ENCODE data around the gene RPS6KA5.
"Not testable (repeated sequence)": the region's sequence is repeated elsewhere in the genome, so short reads cannot be mapped to it uniquely, and the experiment has no call there.

Gene RPS6KA5

DNA sequence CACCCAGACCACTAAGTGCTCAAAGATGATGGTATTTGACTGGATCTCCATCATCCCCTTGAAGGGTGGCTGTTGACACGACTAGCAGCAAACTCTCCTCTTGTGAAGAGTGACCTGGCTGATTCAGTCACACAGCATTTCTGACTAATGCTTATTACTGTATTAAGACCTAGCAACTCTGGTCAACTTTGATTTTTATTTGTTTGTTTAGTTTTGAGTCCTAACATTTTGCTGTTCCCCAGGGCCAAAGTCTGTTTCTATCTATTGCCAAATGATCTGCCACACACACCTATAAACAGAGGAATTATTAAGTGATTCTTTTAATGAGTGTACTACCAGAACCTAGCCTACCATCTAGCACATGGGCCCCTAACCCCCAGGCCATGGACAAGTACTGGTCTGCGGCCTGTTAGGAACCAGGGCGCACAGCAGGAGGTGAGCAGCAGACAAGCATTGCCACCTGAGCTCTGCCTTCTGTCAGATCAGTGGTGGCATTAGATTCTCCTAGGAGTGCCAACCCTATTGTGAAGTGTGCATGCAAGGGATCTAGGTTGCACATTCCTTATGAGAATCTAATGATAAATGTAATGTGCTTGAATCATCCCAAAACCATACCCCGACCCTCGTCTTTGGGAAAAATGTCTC lies 120.0 kb downstream of the RPS6KA5 start:
- POLR2A ChIA-PET = no interaction called here
- Histone ChIP-seq H3K27me3 (replicated peaks in 2 of 5; ENCODE audit: control insufficient read depth in 4 of 5, insufficient read depth in 5 of 5, low read length in 4 of 5) (no peaks in the 10 kb centered on the region), H3K4me3 (ENCODE audit: control insufficient read depth in 1 of 7, extremely low read depth in 1 of 7, insufficient read depth in 4 of 7, low read depth in 2 of 7, low read length in 6 of 7) (no peak overlapping the region), H3K36me3 (ENCODE audit: control insufficient read depth in 4 of 4, insufficient read depth in 4 of 4, low read length in 3 of 4) (peaks cover 10 to 36% (median 21%) of the 10 kb centered on the region in 4 experiments), H3K9me3 (ENCODE audit: control extremely low read depth in 1 of 5, control insufficient read depth in 4 of 5, insufficient read depth in 2 of 5, low read depth in 1 of 5, low read length in 4 of 5) (peaks cover 0 to 25% (median 17%) of the 10 kb centered on the region in 5 experiments), H3K4me1 (ENCODE audit: control extremely low read depth in 1 of 4, control insufficient read depth in 4 of 4, insufficient read depth in 4 of 4, low read length in 3 of 4) (no peaks in the 10 kb centered on the region), H3K27ac (ENCODE audit: insufficient read depth in 1 of 2, low read depth in 1 of 2, low read length in 2 of 2, poor library complexity in 1 of 2, severe bottlenecking in 2 of 2) (no peak overlapping the region)
- CTCF ChIA-PET = no interaction called here
- 100% methylated on average over 4 of the region's 5 CpGs for WGBS (ENCODE audit: insufficient coverage)
- DNase-seq = no peak

- no CpG with 5 or more reads among the region's 4 CpGs for WGBS (ENCODE audit: insufficient coverage)
- DNase-seq = peak in 1 of 3 donors; percentile 20
- Histone ChIP-seq H3K9me3 (ENCODE audit: control extremely low read depth in 1 of 5, control insufficient read depth in 4 of 5, insufficient read depth in 2 of 5, low read depth in 1 of 5, low read length in 4 of 5) (peaks cover 0 to 25% (median 17%) of the 10 kb centered on the region in 5 experiments), H3K36me3 (ENCODE audit: control insufficient read depth in 4 of 4, insufficient read depth in 4 of 4, low read length in 3 of 4) (peaks cover 10 to 36% (median 21%) of the 10 kb centered on the region in 4 experiments)
- POLR2A ChIA-PET; H3K27me3 ChIP-seq (replicated peaks in 2 of 5; ENCODE audit: control insufficient read depth in 4 of 5, insufficient read depth in 5 of 5, low read length in 4 of 5); CTCF ChIA-PET; H3K27ac ChIP-seq (ENCODE audit: insufficient read depth in 1 of 2, low read depth in 1 of 2, low read length in 2 of 2, poor library complexity in 1 of 2, severe bottlenecking in 2 of 2); H3K4me1 ChIP-seq (ENCODE audit: control extremely low read depth in 1 of 4, control insufficient read depth in 4 of 4, insufficient read depth in 4 of 4, low read length in 3 of 4); H3K4me3 ChIP-seq (ENCODE audit: control insufficient read depth in 1 of 7, extremely low read depth in 1 of 7, insufficient read depth in 4 of 7, low read depth in 2 of 7, low read length in 6 of 7): not testable (repeated sequence)
These were observed 121.1 kb downstream of the RPS6KA5 start for GRCh38 chr14:90939252-90939795.

GRCh38 chr14:90938615-90939014 lies 121.8 kb downstream of the RPS6KA5 start:
- no peak overlapping the region for H3K27ac ChIP-seq (ENCODE audit: insufficient read depth in 1 of 2, low read depth in 1 of 2, low read length in 2 of 2, poor library complexity in 1 of 2, severe bottlenecking in 2 of 2)
- no peaks in the 10 kb centered on the region for H3K4me1 ChIP-seq (ENCODE audit: control extremely low read depth in 1 of 4, control insufficient read depth in 4 of 4, insufficient read depth in 4 of 4, low read length in 3 of 4)
- 100% methylated on average over 2 of the region's 2 CpGs for WGBS (ENCODE audit: insufficient coverage)
- ChIA-PET CTCF (no interaction called here), POLR2A (interaction anchor here (0.6 kb wide), 1 partner anchor 1491 kb away, joined by 3 read pairs; no protein-coding TSS in a partner anchor)
- no peak for DNase-seq
- peaks cover 10 to 36% (median 21%) of the 10 kb centered on the region in 4 experiments for H3K36me3 ChIP-seq (ENCODE audit: control insufficient read depth in 4 of 4, insufficient read depth in 4 of 4, low read length in 3 of 4)
- H3K9me3 ChIP-seq (ENCODE audit: control extremely low read depth in 1 of 5, control insufficient read depth in 4 of 5, insufficient read depth in 2 of 5, low read depth in 1 of 5, low read length in 4 of 5) = peaks cover 0 to 25% (median 17%) of the 10 kb centered on the region in 5 experiments
- no peaks in the 10 kb centered on the region for H3K27me3 ChIP-seq (replicated peaks in 2 of 5; ENCODE audit: control insufficient read depth in 4 of 5, insufficient read depth in 5 of 5, low read length in 4 of 5)
- H3K4me3 ChIP-seq (ENCODE audit: control insufficient read depth in 1 of 7, extremely low read depth in 1 of 7, insufficient read depth in 4 of 7, low read depth in 2 of 7, low read length in 6 of 7) = no peak overlapping the region

- Histone ChIP-seq H3K4me1 (ENCODE audit: control extremely low read depth in 1 of 4, control insufficient read depth in 4 of 4, insufficient read depth in 4 of 4, low read length in 3 of 4) (no peaks in the 10 kb centered on the region), H3K27me3 (replicated peaks in 2 of 5; ENCODE audit: control insufficient read depth in 4 of 5, insufficient read depth in 5 of 5, low read length in 4 of 5) (no peaks in the 10 kb centered on the region), H3K36me3 (ENCODE audit: control insufficient read depth in 4 of 4, insufficient read depth in 4 of 4, low read length in 3 of 4) (peaks cover 10 to 33% (median 21%) of the 10 kb centered on the region in 4 experiments), H3K9me3 (ENCODE audit: control extremely low read depth in 1 of 5, control insufficient read depth in 4 of 5, insufficient read depth in 2 of 5, low read depth in 1 of 5, low read length in 4 of 5) (peaks cover 0 to 25% (median 17%) of the 10 kb centered on the region in 5 experiments), H3K27ac (ENCODE audit: insufficient read depth in 1 of 2, low read depth in 1 of 2, low read length in 2 of 2, poor library complexity in 1 of 2, severe bottlenecking in 2 of 2) (no peak overlapping the region), H3K4me3 (ENCODE audit: control insufficient read depth in 1 of 7, extremely low read depth in 1 of 7, insufficient read depth in 4 of 7, low read depth in 2 of 7, low read length in 6 of 7) (no peak overlapping the region)
- ChIA-PET POLR2A (no interaction called here), CTCF (interaction anchor here (0.6 kb wide), 1 partner anchor 92 kb away, joined by 3 read pairs; no protein-coding TSS in a partner anchor)
- no peak for DNase-seq
- 100% methylated on average over 2 of the region's 3 CpGs for WGBS (ENCODE audit: insufficient coverage)
These were observed 123.5 kb downstream of the RPS6KA5 start for GRCh38 chr14:90936757-90937440.

DNA sequence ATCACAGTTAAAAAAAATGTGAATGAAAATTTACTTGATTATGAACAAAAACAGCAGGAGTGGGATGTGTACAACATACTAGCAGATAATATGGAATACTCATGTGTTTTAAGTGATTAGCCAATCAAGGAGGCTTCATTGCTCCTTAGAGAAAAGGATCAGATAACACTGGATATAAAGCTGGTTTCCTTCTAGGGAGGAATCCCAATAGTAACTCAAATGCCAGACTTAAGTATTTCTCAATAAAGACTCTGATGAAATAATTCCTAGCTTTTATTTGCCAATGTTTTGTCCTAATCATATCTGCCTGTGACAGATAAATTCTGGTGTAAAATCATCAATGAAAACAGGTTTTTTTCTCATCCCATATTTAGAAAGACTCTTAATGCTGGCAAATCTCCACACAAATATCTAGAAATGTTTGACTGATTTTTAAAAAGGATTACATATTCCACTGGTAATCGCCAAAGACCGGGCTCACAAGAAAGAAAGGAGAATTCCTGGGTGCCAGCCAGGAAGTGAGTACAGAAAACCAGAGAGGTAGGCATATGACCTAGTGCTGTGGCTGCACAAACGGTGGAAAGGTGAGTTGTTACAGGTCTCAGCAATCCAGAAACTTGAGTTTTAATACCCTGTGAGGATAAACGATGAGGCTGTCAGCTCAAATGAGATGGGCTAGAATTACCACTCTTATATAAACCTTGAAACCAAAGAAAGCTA lies 135.7 kb downstream of the RPS6KA5 start:
- CTCF ChIA-PET = interaction anchor here (0.9 kb wide), 1 partner anchor 22 kb away, joined by 3 read pairs; no protein-coding TSS in a partner anchor
- WGBS (ENCODE audit: insufficient coverage) = 100% methylated on average over 2 of the region's 4 CpGs
- no peak for DNase-seq

GRCh38 chr14:90922141-90922540 lies 138.3 kb downstream of the RPS6KA5 start:
- DNase-seq = no peak
- H3K4me1 ChIP-seq (ENCODE audit: control extremely low read depth in 1 of 4, control insufficient read depth in 4 of 4, insufficient read depth in 4 of 4, low read length in 3 of 4) = no peaks in the 10 kb centered on the region
- WGBS (ENCODE audit: insufficient coverage) = 87% methylated on average over 3 of the region's 4 CpGs
- H3K9me3 ChIP-seq (ENCODE audit: control extremely low read depth in 1 of 5, control insufficient read depth in 4 of 5, insufficient read depth in 2 of 5, low read depth in 1 of 5, low read length in 4 of 5) = peaks cover 0 to 3% (median 0%) of the 10 kb centered on the region in 5 experiments
- H3K36me3 ChIP-seq (ENCODE audit: control insufficient read depth in 4 of 4, insufficient read depth in 4 of 4, low read length in 3 of 4) = peaks cover 5 to 13% (median 6%) of the 10 kb centered on the region in 4 experiments
- H3K27me3 ChIP-seq (replicated peaks in 2 of 5; ENCODE audit: control insufficient read depth in 4 of 5, insufficient read depth in 5 of 5, low read length in 4 of 5) = no peaks in the 10 kb centered on the region
- H3K4me3 ChIP-seq (ENCODE audit: control insufficient read depth in 1 of 7, extremely low read depth in 1 of 7, insufficient read depth in 4 of 7, low read depth in 2 of 7, low read length in 6 of 7) = no peak overlapping the region
- no peak overlapping the region for H3K27ac ChIP-seq (ENCODE audit: insufficient read depth in 1 of 2, low read depth in 1 of 2, low read length in 2 of 2, poor library complexity in 1 of 2, severe bottlenecking in 2 of 2)
- ChIA-PET CTCF (no interaction called here), POLR2A (no interaction called here)

More for the DNA sequence above, 135.7 kb downstream of the RPS6KA5 start:
- no peaks in the 10 kb centered on the region for H3K27me3 ChIP-seq (replicated peaks in 2 of 5; ENCODE audit: control insufficient read depth in 4 of 5, insufficient read depth in 5 of 5, low read length in 4 of 5)
- no peak overlapping the region for H3K27ac ChIP-seq (ENCODE audit: insufficient read depth in 1 of 2, low read depth in 1 of 2, low read length in 2 of 2, poor library complexity in 1 of 2, severe bottlenecking in 2 of 2)
- no peaks in the 10 kb centered on the region for H3K9me3 ChIP-seq (ENCODE audit: control extremely low read depth in 1 of 5, control insufficient read depth in 4 of 5, insufficient read depth in 2 of 5, low read depth in 1 of 5, low read length in 4 of 5)
- H3K4me1 ChIP-seq (ENCODE audit: control extremely low read depth in 1 of 4, control insufficient read depth in 4 of 4, insufficient read depth in 4 of 4, low read length in 3 of 4) = no peaks in the 10 kb centered on the region
- no peak overlapping the region for H3K4me3 ChIP-seq (ENCODE audit: control insufficient read depth in 1 of 7, extremely low read depth in 1 of 7, insufficient read depth in 4 of 7, low read depth in 2 of 7, low read length in 6 of 7)
- POLR2A ChIA-PET = no interaction called here
- H3K36me3 ChIP-seq (ENCODE audit: control insufficient read depth in 4 of 4, insufficient read depth in 4 of 4, low read length in 3 of 4) = no peaks in the 10 kb centered on the region
